ENCODE data around the gene PTPRN2. TPM values are rescaled to one million over a fixed set of nuclear protein-coding genes. Genes with fewer than 3 reads are reported as not detected.

PTPRN2 gene
- total and polyA plus RNA-seq, 9 of the 15 experiments (the other 6 are each of a cell fraction or from before 2014, with no cell fraction given), result not detected

DNA sequence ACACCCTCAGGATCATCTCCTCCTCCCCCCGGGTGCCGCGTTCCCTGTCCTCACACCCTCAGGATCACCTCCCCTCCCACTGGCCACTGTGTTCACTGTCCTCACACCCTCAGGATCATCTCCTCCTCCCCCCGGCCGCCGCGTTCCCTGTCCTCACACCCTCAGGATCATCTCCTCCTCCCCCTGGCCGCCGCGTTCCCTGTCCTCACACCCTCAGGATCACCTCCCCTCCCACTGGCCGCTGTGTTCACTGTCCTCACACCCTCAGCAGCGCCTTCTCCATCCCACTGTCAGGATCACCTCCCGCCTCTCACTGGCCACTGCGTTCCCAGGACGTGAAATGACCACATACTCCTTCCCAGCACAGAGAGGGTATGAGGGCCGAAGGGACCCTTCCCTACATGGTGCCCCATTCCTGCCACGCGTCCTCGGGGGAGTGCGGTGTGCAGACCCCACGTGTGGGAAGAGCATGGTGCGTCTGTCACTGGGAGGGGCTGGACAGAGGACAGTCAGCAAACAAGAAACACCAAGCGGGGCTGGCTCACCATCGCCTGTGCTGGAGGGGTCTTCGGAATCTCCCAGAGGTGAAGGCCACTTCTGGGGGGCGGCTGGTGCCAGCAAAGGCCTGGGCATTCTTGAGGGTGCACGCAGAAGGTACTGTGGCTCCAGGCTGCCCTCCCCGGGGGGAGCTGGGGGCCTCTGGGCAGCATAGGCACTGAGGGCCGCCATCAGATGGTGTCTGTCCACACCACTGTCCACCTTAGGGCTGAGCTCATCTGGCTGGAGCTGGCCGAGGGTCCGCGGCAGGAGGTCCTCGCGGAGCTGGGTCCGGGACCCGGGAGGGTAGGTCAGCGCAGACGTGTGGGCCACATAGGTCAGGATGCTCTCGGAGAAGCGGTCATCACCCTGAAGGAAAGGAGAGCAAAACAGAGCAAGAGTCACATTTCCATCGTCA is 421.0 kb downstream of the PTPRN2 start:
- no peak overlapping the region for H3K9ac ChIP-seq (ENCODE audit: insufficient read depth in 1 of 2, low read depth in 2 of 2, low read length in 2 of 2)
- H3K36me3 ChIP-seq (ENCODE audit: control insufficient read depth, insufficient read depth, low read length), result no peaks in the 10 kb centered on the region
- no peak overlapping the region for H3K4me2 ChIP-seq (ENCODE audit: insufficient read depth, low read length)
- intact Hi-C loops (cut with micrococcal nuclease) (no loop called here), in situ Hi-C loops (cut with MboI) (no loop called here)
- under 1% methylated on average over 38 of the region's 41 CpGs for WGBS (ENCODE audit: insufficient coverage, low coverage, missing lambda C conversion rate)
- no peaks in the 10 kb centered on the region for H3K9me3 ChIP-seq (replicated peaks; ENCODE audit: control insufficient read depth, insufficient read depth, low read depth, low read length)
- DNase-seq (ENCODE audit: extremely low read depth in 1 of 4, low spot score in 3 of 4) (no peak), ATAC-seq (no peak), FAIRE-seq (no peak)
- TF ChIP-seq SNRNP70 (optimal IDR thresholded peaks at IDR 0.05; ENCODE audit: low read depth, low read length) (no peak), TEAD1 (CRISPR knock-in tag; IDR thresholded peaks at IDR 0.05) (no peak), PCBP2 (IDR thresholded peaks at IDR 0.05; ENCODE audit: low read depth, low read length, poor library complexity, severe bottlenecking) (no peak), KAT2B (IDR thresholded peaks at IDR 0.05; ENCODE audit: low read depth, low read length) (no peak), E2F3 (CRISPR knock-in tag; IDR thresholded peaks at IDR 0.05) (no peak), CTBP1 (IDR thresholded peaks at IDR 0.05; ENCODE audit: borderline replicate concordance) (no peak), MCM7 (IDR thresholded peaks at IDR 0.05) (no peak), SMARCE1 (IDR thresholded peaks at IDR 0.05) (no peak), DEAF1 (CRISPR knock-in tag; IDR thresholded peaks at IDR 0.05) (no peak)
- H3K4me3 ChIP-seq, result no peak overlapping the region
- no peaks in the 10 kb centered on the region for H3K9me1 ChIP-seq (ENCODE audit: control insufficient read depth, insufficient read depth, low read length)
- H2AFZ ChIP-seq (ENCODE audit: low read depth, low read length), result no peak overlapping the region
- H4K20me1 ChIP-seq (replicated peaks; ENCODE audit: control insufficient read depth, insufficient read depth, low read length), result no peaks in the 10 kb centered on the region
- peaks cover 24 to 48% of the 10 kb centered on the region in 2 experiments; a peak in 4 of 5 replicates for H3K27me3 ChIP-seq (ENCODE audit: control insufficient read depth in 2 of 2, insufficient read depth in 2 of 2, low read length in 2 of 2)
- no peaks in the 10 kb centered on the region for H3K79me2 ChIP-seq (ENCODE audit: control insufficient read depth, insufficient read depth, low read length)
- no peak overlapping the region for H3K27ac ChIP-seq (ENCODE audit: extremely low read depth, low read depth, low read length)
- CTCF ChIA-PET (ENCODE audit: low intra/inter-chr PET ratio), result no interaction called here
- no TSS peak for BruUV-seq (replicated peaks)
- POLR2A ChIA-PET, result no interaction called here
- H3K4me1 ChIP-seq (replicated peaks in 1 of 2; ENCODE audit: control insufficient read depth in 2 of 2, insufficient read depth in 2 of 2, low read length in 2 of 2), result no peaks in the 10 kb centered on the region
